IMR-90 (cell line): ENCODE results near the gene HTT. TPM values are rescaled to one million over a fixed set of nuclear protein-coding genes. Genes with fewer than 3 reads are reported as not detected.

ENCODE experiments used
- ATAC-seq: fragments of 200-7000 bp; cut with Tn5 transposase; 2 replicates; pipeline ENCODE4 v1.9.1; 2020; ENCODE audit warnings: low read depth, mild to moderate bottlenecking, moderate library complexity
- BruUV-seq: library from RNA; stranded (reverse); fragments of 400-500 nt; replicated peaks from 2 replicates; lab custom pipeline; 2021; lab: Mats Ljungman, UMichigan
- CTCF ChIA-PET: fragments of 300-600 bp; formaldehyde crosslinking; extraction: SDS; loops from one replicate; lab custom pipeline; 2021; ENCODE audit warnings: antibody characterized with exemption; lab: Yijun Ruan, JAX
- POLR2A ChIA-PET: fragments of 300-600 bp; sonication (Branson Sonifier 250); formaldehyde crosslinking; loops from one replicate; lab custom pipeline; 2022; ENCODE audit warnings: antibody characterized with exemption; ENCODE audit not compliant: unreplicated experiment; lab: Charles Lee
- DNase-seq: peaks from one replicate; pipeline ENCODE4 v3.0.0; 2013
- H2AFZ ChIP-seq: replicated peaks from 2 replicates; pipeline ENCODE3; 2013; ENCODE audit warnings: low read length, mild to moderate bottlenecking; ENCODE audit not compliant: poor library complexity
- H2AK5ac ChIP-seq: 2 replicates; pipeline ENCODE4 v1.6.1; 2013; ENCODE audit warnings: low read depth, low read length, inconsistent platforms
- H2AK9ac ChIP-seq: replicated peaks from 2 replicates; pipeline ENCODE3; 2013; ENCODE audit warnings: mild to moderate bottlenecking, low read depth, low read length, moderate library complexity; ENCODE audit not compliant: poor library complexity
- H2BK120ac ChIP-seq: 2 replicates; pipeline ENCODE4 v1.6.1; 2013; ENCODE audit warnings: low read depth, low read length, inconsistent platforms
- H2BK15ac ChIP-seq: 3 replicates; pipeline ENCODE4 v1.6.1; 2013; ENCODE audit warnings: low read depth, low read length, inconsistent platforms
- H2BK20ac ChIP-seq: 2 replicates; pipeline ENCODE4 v1.6.1; 2013; ENCODE audit warnings: low read depth, mild to moderate bottlenecking, inconsistent platforms, low read length, moderate library complexity
- H2BK5ac ChIP-seq: 2 replicates; pipeline ENCODE4 v1.6.1; 2013; ENCODE audit warnings: mild to moderate bottlenecking, low read depth, low read length, inconsistent platforms; ENCODE audit not compliant: poor library complexity, severe bottlenecking
- H3K14ac ChIP-seq: replicated peaks from 2 replicates; pipeline ENCODE4 v1.6.1; 2013; ENCODE audit warnings: low read depth, low read length, inconsistent platforms
- H3K18ac ChIP-seq: 2 replicates; pipeline ENCODE4 v1.6.1; 2013; ENCODE audit warnings: low read depth, low read length, control low read depth
- H3K23ac ChIP-seq: 2 replicates; pipeline ENCODE4 v1.6.1; 2013; ENCODE audit warnings: low read depth, low read length, inconsistent platforms
- H3K27ac ChIP-seq: 2 replicates; pipeline ENCODE4 v1.5.1; 2013; ENCODE audit warnings: mild to moderate bottlenecking, control low read depth, low read length; ENCODE audit not compliant: insufficient read depth
- H3K27me3 ChIP-seq: 2 replicates; pipeline ENCODE4 v1.6.1; 2013; ENCODE audit warnings: low read length; ENCODE audit not compliant: control insufficient read depth, insufficient read depth
- H3K36me3 ChIP-seq: 2 replicates; pipeline ENCODE4 v1.6.1; 2013; ENCODE audit warnings: low read length, mixed read lengths; ENCODE audit not compliant: control insufficient read depth, insufficient read depth
- H3K4ac ChIP-seq: 2 replicates; pipeline ENCODE4 v1.6.1; 2013; ENCODE audit warnings: low read depth, low read length, inconsistent platforms
- H3K4me1 ChIP-seq: 2 replicates; pipeline ENCODE4 v1.6.1; 2013; ENCODE audit warnings: low read length, mixed read lengths; ENCODE audit not compliant: control insufficient read depth, insufficient read depth
- H3K4me2 ChIP-seq: 2 replicates; pipeline ENCODE4 v1.6.1; 2013; ENCODE audit warnings: low read depth, mild to moderate bottlenecking, control low read depth, low read length, moderate library complexity
- H3K4me3 ChIP-seq: 2 replicates; pipeline ENCODE4 v1.5.1; 2013; ENCODE audit warnings: low read depth, mild to moderate bottlenecking, control low read depth, low read length, moderate library complexity; ENCODE audit not compliant: insufficient read depth
- H3K56ac ChIP-seq: 2 replicates; pipeline ENCODE4 v1.6.1; 2013; ENCODE audit warnings: low read length, inconsistent platforms; ENCODE audit not compliant: insufficient read depth; ENCODE audit errors: extremely low read depth
- H3K79me1 ChIP-seq, 2 experiments: 2 replicates each; pipeline ENCODE4 v1.6.1; 2013; ENCODE audit warnings: low read length in 2 of 2, inconsistent platforms in 1 of 2, low read depth in 1 of 2
- H3K9ac ChIP-seq: 2 replicates; pipeline ENCODE4 v1.6.1; 2013; ENCODE audit warnings: low read depth, low read length, control low read depth
- H3K9me1 ChIP-seq: 2 replicates; pipeline ENCODE4 v1.6.1; 2013; ENCODE audit warnings: low read length, inconsistent platforms; ENCODE audit not compliant: insufficient read depth
- H3K9me3 ChIP-seq: 2 replicates; pipeline ENCODE4 v1.6.1; 2013; ENCODE audit warnings: low read length; ENCODE audit not compliant: control insufficient read depth, insufficient read depth
- H4K20me1 ChIP-seq: 2 replicates; pipeline ENCODE4 v1.6.1; 2013; ENCODE audit warnings: low read length, inconsistent platforms; ENCODE audit not compliant: insufficient read depth
- H4K5ac ChIP-seq: 2 replicates; pipeline ENCODE4 v1.6.1; 2013; ENCODE audit warnings: mild to moderate bottlenecking, low read depth, low read length, control low read depth
- H4K8ac ChIP-seq, 2 experiments: 2 replicates each; pipeline ENCODE4 v1.6.1; 2013; ENCODE audit warnings: low read depth in 2 of 2, low read length in 2 of 2, control low read depth in 1 of 2, inconsistent platforms in 1 of 2
- H4K91ac ChIP-seq: 2 replicates; pipeline ENCODE4 v1.6.1; 2013; ENCODE audit warnings: low read depth, low read length, inconsistent platforms; ENCODE audit not compliant: insufficient read depth
- CEBPB ChIP-seq: IDR thresholded peaks from 2 replicates; pipeline ENCODE4 v1.6.1; 2012; ENCODE audit warnings: low read depth, low read length, improper control_type of control experiment
- MAFK ChIP-seq: IDR thresholded peaks from 2 replicates; pipeline ENCODE4 v1.6.1; 2012; ENCODE audit warnings: low read depth, low read length, improper control_type of control experiment
- MAZ ChIP-seq: IDR thresholded peaks from 2 replicates; pipeline ENCODE4 v1.6.1; 2012; ENCODE audit warnings: low read depth, mild to moderate bottlenecking, low read length, improper control_type of control experiment, moderate library complexity, borderline replicate concordance
- MXI1 ChIP-seq: IDR thresholded peaks from 2 replicates; pipeline ENCODE4 v1.6.1; 2012; ENCODE audit warnings: low read depth, mild to moderate bottlenecking, low read length, moderate library complexity, borderline replicate concordance
- SMC3 ChIP-seq: fragments of 150-350 bp; IDR thresholded peaks from 2 replicates; pipeline ENCODE4 v1.6.1; 2016; ENCODE audit warnings: low read depth, mild to moderate bottlenecking, antibody characterized with exemption, low read length, moderate library complexity
- WGBS, 2 experiments: methylation state at CpG; one replicate each; pipeline versions ENCODE4 v1.1.5 to v1.1.7; 2013; ENCODE audit warnings: missing lambda C conversion rate in 2 of 2; ENCODE audit not compliant: insufficient read length in 1 of 2; ENCODE audit errors: extremely low coverage in 2 of 2; 5-methylcytosine and 5-hydroxymethylcytosine counted together
- dilution Hi-C: fragments of 300-500 bp; cut with HindIII; formaldehyde crosslinking; loops from one replicate; pipeline ENCODE4 v1.14.3; 2018; ENCODE audit warnings: low sequenced_read_pairs; ENCODE audit not compliant: unreplicated experiment
- in situ Hi-C: fragments of 300-500 bp; cut with MboI; formaldehyde crosslinking; loops from 3 replicates; pipeline ENCODE4 v1.14.3; 2019; ENCODE audit warnings: low sequenced_read_pairs, inconsistent platforms, mixed read lengths
- intact Hi-C: fragments of 100-400 bp; cut with micrococcal nuclease; formaldehyde crosslinking; loops from 2 replicates; pipeline ENCODE4 v1.10.0; 2022
- polyA plus RNA-seq, 3 experiments: library from polyadenylated mRNA; depleted of rRNA; stranded (reverse); fragments of >200 nt; gene quantifications; 2 replicates each; pipeline ENCODE4 v1.2.3, GENCODE V29; 2012; ENCODE audit warnings: low replicate concordance in 1 of 3
- total RNA-seq: library from RNA; depleted of rRNA; stranded (reverse); fragments of >200 nt; gene quantifications from 2 replicates; pipeline ENCODE4 v1.2.3, GENCODE V29; 2012
- TF ChIP-seq, protein P1 (sequence below): fragments of 150-350 bp; IDR thresholded peaks from 2 replicates; pipeline ENCODE4 v1.6.1; 2017; ENCODE audit warnings: mild to moderate bottlenecking, antibody characterized with exemption, low read length, low read depth

Gene HTT
- total and polyA plus RNA-seq, 2 of the 4 experiments (the other 2 are of a cell fraction) = 11.6 to 14.3 TPM

DNA sequence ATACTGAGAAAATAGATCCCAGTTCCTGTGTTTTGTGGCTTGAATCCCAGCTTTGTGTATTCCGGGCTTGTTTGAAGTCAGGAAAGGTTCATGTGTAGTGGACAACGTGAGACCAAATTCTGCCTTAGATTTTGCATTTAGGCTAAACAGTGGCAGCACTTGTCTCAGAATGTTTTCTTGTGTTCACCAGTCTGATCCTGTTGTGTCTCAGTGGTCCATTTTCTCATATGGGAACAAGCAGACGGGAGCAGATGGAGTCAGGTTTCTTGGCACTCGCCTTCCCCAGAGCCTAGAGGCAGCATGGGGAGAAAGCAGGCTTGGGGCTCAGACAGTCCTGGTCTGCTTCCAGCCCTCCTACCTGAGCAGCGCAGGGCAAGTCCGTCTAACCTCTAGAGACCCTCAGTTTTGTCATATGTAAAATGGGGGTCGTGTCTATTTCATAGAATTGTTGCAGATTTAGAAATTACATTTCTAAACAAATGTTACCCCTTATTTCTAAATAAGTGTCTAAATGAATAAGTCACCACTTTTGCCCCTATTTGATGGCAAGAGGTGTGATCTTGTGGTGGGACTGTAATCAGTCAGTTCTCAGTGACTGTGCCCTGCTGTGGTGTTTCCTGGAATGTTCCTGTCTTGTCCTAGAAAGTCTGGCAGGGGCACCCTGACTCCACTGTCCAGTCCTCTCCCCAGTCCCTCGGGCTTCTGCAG, 146.1 kb downstream of the HTT start:
- CTCF ChIA-PET = no interaction called here
- H2BK5ac ChIP-seq = no peak overlapping the region
- H3K23ac ChIP-seq = no peak overlapping the region
- 100% methylated on average over 2 of the region's 8 CpGs; no CpG with 5 or more reads in 1 of the 2 experiments for WGBS, 2 experiments
- H2BK15ac ChIP-seq = no peak overlapping the region
- H3K9ac ChIP-seq = no peak overlapping the region
- H3K4me1 ChIP-seq = no peaks in the 10 kb centered on the region
- H2AFZ ChIP-seq = no peak overlapping the region
- no peak overlapping the region for H4K8ac ChIP-seq
- no peaks in the 10 kb centered on the region for H3K27me3 ChIP-seq
- no peak for TF ChIP-seq CEBPB
- no peak for TF ChIP-seq MAZ
- no peak for TF ChIP-seq SMC3
- TF ChIP-seq MXI1 = no peak
- TF ChIP-seq, protein P1, sequence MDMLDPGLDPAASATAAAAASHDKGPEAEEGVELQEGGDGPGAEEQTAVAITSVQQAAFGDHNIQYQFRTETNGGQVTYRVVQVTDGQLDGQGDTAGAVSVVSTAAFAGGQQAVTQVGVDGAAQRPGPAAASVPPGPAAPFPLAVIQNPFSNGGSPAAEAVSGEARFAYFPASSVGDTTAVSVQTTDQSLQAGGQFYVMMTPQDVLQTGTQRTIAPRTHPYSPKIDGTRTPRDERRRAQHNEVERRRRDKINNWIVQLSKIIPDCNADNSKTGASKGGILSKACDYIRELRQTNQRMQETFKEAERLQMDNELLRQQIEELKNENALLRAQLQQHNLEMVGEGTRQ = no peak
- TF ChIP-seq MAFK = no peak
- dilution Hi-C loops (no loop called here), intact Hi-C loops (no loop called here), in situ Hi-C loops (no loop called here)
- H3K56ac ChIP-seq = no peak overlapping the region
- H3K79me1 ChIP-seq = no peaks in the 10 kb centered on the region
- no peak overlapping the region for H3K18ac ChIP-seq
- H2BK20ac ChIP-seq = no peak overlapping the region
- no peak overlapping the region for H2BK120ac ChIP-seq
- H3K27ac ChIP-seq = no peak overlapping the region
- peaks cover 59% of the 10 kb centered on the region for H3K36me3 ChIP-seq
- H4K20me1 ChIP-seq = no peaks in the 10 kb centered on the region
- H3K4me2 ChIP-seq = no peak overlapping the region
- no peak overlapping the region for H4K91ac ChIP-seq
- H3K9me1 ChIP-seq = no peaks in the 10 kb centered on the region
- H4K5ac ChIP-seq = no peak overlapping the region
- H2AK5ac ChIP-seq = no peak overlapping the region
- ATAC-seq (no peak), DNase-seq (no peak)
- POLR2A ChIA-PET = no interaction called here
- H2AK9ac ChIP-seq = no peak overlapping the region
- BruUV-seq = no TSS peak
- H3K4ac ChIP-seq = no peak overlapping the region
- H3K14ac ChIP-seq = no peak overlapping the region
- no peaks in the 10 kb centered on the region for H3K9me3 ChIP-seq
- H3K4me3 ChIP-seq = no peak overlapping the region
